ENCODE results near the gene FSTL4.
"Not testable (repeated sequence)": the region's sequence is repeated elsewhere in the genome, so short reads cannot be mapped to it uniquely, and the experiment has no call there.

Gene FSTL4

DNA sequence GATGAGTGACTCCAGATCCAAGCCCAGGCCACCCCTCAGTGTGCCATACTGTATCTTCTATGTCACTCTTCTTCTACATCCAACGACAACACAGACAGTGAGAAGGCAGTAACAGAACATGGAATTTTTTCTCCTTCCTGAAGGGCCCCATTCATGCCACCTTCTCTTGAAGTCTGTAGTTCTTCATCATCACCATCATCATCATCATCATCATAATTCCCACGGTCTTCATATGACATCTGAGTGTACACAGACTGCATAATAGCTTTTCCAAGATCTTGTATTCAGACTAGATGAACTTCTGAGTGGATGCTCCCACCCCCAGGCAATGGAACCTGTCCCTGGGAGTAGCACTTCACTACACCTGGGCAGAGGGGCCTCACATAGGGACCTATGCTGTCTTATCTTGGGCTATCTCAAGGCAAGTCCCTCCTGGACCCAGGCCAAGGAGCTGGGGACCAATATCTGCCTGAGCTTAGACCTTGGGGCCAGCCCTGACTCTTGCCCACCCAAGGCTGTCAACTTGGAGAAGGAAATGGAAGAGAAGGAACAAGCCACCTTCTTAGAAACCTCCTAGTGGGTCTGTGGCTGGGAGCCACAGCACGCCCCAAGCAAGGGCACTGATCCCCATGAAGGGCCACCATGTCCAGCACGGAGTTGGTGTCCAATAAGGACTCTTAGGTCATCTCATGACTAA is 159.1 kb downstream of the FSTL4 start:
- no peak for DNase-seq

- DNase-seq: no peak
These were observed 160.4 kb downstream of the FSTL4 start for GRCh38 chr5:133451926-133452325.

GRCh38 chr5:133450286-133450685 is 162.1 kb downstream of the FSTL4 start:
- no peak for DNase-seq

DNA sequence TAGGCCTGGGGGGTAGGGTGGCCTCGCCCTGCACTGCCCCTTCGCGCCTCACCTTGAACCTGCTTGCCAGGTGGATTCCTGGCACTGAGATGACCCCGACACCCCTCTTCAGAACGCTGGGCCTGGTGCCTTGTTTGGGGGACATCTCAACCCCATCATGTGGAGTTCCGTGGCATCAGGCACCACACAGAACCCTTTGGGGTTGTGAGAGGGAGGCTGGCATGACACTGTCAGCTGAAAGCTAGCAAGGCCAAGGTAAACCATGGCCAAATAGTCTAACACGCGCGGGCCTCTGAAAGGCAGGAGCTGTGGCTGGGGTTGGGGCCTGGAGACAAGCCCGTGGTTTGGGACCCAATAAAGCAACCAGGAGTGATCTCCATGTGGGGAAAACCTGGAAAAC is 163.2 kb downstream of the FSTL4 start:
- no peak for DNase-seq

DNA sequence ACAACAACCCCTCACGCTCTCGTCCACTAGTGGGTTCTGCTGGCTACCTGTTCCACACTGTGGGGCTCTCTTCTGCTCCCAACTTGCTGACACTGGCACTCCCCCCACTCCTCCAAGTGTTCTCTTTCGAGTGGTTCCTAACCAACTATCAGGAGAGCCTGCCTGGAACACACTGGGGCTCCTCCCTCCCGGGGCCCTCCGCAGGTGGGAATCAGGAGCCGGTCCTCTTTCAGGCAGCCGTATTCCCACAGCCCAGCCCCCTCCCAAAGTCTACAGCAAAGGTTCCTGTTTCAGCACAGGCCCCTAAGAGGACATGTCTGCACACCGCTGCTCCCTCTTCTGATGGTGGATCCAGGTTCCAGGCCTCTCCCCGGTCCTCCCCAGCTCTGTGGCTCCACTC is 165.9 kb downstream of the FSTL4 start:
- DNase-seq: no peak

DNA sequence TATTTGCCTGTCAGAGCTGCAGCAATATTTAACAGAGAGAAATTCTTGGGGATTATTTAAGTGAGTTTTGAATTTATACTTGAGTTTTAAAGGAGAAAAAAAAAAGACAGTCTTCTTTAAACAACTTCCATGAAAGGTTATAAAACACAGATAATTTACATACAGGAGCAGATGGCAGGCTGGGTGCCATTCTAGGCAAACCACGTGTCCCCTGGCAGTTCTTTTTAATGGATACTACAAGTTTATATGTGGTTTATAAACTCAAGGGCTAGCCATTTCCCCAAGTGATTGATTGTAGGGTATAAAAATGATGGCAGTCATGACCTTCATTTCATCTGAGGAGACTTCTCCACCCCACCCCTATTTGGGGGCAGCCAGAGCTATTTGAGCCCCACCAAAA is 166.6 kb downstream of the FSTL4 start:
- DNase-seq: no peak

- not testable (repeated sequence) for DNase-seq
These were observed 167.1 kb downstream of the FSTL4 start for GRCh38 chr5:133445204-133445603.

DNA sequence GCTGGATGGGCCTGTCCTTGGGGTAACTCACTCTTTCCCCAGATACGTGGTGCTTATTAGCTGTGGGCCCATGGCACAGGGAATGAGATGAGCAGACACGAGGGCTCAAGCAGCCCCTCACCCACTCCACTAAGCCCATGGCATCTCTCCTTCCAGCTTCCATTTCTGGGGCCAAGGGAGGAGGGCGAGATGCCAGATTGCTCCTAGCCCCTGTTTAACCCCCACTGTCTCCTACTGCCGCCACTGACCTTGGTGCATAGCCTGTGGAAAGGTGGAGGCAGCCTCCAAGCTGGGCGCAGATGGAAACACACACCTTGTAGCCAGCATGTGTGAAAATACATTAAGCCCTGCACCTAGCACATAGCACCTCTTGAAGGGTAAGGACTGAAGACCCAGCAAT is 167.6 kb downstream of the FSTL4 start:
- DNase-seq: no peak

GRCh38 chr5:133441166-133441815 is 171.1 kb downstream of the FSTL4 start:
- no peak for DNase-seq

- DNase-seq: no peak
These were observed 171.8 kb downstream of the FSTL4 start for GRCh38 chr5:133440467-133441115.

DNA sequence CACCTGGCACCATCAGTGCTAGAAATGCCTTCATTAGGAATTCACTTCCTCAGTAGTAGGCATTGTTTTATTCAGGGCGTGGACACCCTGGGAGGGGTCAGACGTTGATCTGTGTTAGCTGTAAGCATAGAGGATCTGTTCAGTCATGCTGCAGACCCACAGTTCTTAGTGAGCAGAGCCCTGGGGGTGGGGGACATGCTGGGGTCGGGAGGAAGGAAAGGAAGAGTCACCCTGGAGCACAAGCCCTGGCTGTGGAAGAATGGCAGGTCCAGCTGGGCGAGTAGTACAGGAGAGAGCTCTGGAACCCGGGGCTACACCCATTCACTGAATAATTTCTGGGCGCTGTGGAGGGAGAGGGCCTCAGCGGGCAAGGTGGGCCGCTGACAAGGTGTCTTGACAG is 172.5 kb downstream of the FSTL4 start:
- no peak for DNase-seq

- no peak for DNase-seq
These were observed 173.9 kb downstream of the FSTL4 start for GRCh38 chr5:133438487-133438886.

- no peak for DNase-seq
These were observed 178.0 kb downstream of the FSTL4 start for GRCh38 chr5:133434336-133434735.

- DNase-seq: no peak
These were observed 178.7 kb downstream of the FSTL4 start for GRCh38 chr5:133433641-133434040.

DNA sequence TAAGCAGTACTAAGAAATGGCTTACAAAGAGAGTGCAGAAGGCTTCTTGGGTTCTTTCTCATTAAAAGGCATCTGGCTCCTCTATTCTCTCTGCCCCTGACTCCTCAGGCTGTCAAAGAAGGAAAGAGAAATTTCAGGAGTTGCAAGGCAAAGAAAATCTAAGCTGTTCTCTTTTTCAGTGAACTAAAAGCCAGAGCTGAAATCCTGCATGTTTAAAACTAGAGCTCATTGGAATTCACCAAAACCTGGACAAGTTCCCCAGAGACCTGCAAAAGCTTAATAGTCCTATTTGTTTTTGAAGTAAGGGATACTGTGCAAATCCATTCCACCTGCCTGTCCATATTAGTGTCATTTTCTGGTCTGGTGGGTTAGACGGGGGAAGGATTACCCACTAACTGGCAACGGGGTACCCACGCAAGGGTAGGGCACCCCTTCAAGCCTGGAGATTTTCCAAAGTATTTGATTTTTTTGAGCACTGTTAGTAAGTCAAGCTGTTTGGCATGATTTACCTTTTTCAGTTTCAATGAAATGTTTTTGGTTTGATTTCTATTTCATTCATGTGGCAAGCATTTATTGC is 179.3 kb downstream of the FSTL4 start:
- no peak for DNase-seq

DNA sequence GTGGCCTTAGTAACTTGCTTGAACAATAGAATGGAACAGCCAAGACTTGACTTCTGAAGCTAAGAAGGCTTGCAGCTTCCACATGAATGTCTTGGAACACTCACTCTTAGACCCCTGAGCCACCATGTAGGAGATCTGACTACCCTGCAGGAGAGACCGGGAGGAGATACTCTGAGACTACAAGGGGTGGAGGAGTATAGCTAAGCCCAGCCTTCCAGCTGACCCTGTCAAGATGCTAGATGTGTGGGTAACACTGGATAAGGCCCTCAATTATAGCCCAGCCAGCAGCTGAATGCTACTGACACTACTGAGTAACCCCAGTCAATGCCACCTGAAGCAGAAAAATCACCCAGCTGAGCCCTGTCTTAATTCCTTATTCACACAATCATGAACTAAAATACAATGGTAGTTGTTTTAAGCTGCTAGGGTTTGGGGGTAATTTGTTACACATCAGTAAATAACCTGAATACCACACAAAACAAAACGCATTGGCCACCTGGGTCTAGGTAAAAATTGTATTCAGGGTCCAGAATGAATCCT is 180.9 kb downstream of the FSTL4 start:
- no peak for DNase-seq

DNA sequence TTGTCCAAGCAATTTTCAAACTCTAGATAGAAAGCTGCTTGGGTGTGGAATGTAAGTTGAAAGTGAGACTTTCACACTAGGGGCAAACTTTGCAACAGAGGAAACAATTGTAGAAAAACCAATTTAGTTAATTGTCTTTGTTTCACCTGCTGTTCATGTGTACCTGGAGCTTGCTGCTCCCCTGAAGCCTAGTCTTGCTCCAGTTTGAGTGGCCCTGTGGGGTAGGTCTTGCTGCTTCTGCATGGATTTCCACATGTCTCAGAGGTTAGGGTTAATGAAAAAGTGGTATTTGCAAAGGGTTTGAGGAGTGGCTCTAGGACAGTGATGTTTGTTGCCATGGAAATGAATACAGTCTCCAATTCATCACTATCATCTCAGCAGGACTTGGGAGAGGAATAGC is 182.2 kb downstream of the FSTL4 start:
- no peak for DNase-seq

DNA sequence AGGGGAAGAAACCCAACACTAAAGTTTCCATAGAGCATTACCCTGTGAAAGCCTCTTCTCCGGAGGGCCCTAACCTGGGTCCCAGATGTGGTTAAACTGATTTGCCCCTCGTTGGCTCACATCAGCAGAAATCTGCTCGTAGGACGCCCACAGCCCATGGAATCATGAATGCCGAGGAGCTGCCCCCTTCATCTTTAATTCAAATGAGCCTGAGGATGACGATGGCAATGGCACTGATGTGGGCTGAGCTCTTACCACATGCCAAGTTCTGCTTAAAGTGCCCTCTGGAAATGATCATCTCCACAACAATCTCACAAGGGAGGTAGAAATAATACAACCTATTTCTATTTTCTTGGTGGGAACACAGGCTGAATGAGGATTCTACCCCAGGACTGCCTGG is 183.3 kb downstream of the FSTL4 start:
- no peak for DNase-seq

DNA sequence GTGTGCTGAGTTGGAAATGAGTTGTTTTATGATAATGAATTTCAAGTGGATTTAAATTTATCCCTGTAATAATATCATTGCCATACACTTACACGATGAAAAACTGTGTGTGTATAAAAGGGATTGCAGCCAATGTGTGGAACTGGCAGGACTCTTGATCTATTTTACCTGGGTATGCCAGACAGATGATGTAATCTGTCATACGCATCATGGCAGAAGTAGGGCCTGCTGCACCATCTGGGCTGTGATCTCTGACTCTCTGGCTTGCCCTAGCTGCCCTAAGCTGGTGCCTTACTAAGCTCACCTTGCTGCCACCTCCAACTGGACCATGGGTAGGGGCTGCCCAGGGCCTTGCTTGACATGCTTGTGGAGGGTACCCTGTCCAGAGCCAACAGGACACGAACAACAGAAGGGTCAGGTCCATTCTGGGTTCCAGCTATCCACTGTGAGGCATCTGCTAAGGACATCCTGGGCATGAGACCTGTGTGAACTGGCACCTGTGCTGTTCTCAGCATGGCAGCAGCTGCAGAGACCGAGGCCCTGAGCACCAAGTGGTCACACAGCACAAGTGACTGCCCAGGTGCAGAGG is 184.2 kb downstream of the FSTL4 start:
- DNase-seq: no peak

DNA sequence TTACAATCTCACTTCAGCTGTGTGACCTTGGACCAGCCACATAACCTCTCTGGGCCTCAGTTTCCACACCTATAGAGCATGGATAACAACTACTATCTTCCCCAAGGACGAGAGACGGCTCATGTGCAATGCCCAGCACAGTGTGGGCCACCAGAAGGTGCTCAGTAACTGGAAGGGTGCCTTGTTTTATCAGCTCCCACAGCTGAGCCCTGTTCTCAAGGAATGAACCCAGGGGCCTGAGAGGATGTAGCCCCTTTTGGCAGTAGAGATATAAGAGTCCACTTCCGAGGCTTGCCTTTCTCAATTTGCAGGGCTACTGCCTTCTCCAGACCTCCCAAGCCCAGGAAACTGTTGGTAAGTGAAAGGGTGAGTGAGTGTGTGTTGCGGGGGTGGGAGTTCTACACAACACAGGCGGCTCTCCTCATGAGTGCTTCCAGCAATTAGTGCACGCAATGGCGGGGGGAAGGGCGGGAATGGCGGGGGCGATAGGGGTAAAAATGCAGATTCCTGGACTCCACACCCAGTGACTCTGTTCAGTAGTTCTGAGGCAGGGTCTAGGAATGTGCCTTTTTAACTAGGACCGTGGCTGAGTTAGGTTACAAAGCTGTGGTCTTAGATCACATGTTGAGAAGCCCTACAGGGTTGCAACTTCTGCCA is 185.1 kb downstream of the FSTL4 start:
- DNase-seq: no peak

GRCh38 chr5:133426264-133426663 is 186.1 kb downstream of the FSTL4 start:
- no peak for DNase-seq

DNA sequence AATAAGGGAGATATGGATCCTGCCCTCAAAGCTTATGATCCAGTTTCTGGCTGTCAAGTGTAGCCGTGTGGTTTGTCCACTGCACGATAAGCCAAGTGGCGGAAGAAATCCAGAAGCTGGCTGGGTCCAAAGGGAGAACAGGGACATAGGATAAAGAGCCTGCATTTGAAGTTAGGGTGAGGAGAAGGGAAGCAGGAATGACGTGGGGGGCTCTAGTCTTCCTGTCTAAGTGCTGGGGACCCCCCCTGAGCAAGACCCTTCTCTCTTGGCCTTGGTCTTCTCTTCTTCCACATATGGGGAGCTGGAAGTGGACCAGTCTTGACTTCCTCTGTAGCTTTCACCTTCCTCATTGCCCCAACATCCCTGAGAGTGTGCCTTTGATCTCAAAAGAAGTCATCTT is 186.6 kb downstream of the FSTL4 start:
- DNase-seq: no peak

- no peak for DNase-seq
These were observed 187.1 kb downstream of the FSTL4 start for GRCh38 chr5:133425222-133425621.

Measured in T-helper 1 cell (primary cell).